Right lung (tissue), 5 donors: Measurements from ENCODE around the gene MRPL39. TPM values are rescaled to one million over a fixed set of nuclear protein-coding genes. Genes with fewer than 3 reads are reported as not detected.

Experiments
- DNase-seq, 2 donors: peaks; one replicate each; pipeline ENCODE4 v3.0.0-alpha.2; 2013
- polyA plus RNA-seq, 5 donors: library from polyadenylated mRNA; unstranded; fragments of 120-200 nt; gene quantifications; one replicate each; pipeline versions ENCODE4 v1.2.1 to v1.2.3, GENCODE V29; 2013; ENCODE audit warnings: inconsistent platforms in 1 of 5, low replicate concordance in 1 of 5; ENCODE audit not compliant: insufficient read length in 5 of 5, insufficient read depth in 1 of 5

MRPL39 gene
- polyA plus RNA-seq, 5 donors: 30.8 to 38.7 (median 36.0) TPM

DNA sequence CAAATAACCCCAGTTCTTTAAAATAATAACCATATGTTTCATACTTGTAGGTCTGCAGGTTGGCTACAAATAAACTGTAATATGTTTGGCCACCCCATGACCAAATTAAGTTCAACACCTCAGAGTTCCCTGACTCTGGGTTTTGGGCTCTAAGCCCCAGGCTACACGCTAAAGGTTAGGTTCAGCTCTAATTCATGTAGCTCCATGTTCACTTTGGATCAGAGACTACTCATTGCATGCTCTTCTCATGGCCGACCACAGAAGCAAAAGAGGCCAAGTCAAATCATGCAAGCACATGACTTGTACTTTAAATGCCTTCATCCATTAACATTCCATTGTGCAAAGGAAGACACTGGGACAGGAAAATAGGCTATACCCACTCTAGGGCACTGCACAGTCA is 66.2 kb downstream of the MRPL39 start:
- no peak for DNase-seq

DNA sequence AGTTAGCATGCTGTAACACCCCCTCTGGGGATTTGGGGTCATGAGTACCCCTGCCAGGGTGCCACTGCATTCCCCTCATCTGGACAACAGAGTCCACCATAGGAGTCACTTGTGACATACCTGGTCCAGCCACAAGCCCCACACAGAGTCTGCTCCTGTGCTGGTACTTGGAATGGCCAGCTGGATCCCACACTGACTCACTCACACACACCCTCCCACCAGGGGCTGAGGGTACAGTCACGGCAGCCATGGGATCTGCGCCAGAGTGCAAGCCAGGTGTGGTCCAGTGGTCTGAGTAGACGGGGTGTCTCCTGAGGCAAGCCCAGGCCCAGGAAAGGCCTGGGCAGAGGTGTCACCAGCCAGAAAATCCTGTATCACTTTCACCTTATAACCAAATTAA is 67.7 kb downstream of the MRPL39 start:
- DNase-seq: no peak

DNA sequence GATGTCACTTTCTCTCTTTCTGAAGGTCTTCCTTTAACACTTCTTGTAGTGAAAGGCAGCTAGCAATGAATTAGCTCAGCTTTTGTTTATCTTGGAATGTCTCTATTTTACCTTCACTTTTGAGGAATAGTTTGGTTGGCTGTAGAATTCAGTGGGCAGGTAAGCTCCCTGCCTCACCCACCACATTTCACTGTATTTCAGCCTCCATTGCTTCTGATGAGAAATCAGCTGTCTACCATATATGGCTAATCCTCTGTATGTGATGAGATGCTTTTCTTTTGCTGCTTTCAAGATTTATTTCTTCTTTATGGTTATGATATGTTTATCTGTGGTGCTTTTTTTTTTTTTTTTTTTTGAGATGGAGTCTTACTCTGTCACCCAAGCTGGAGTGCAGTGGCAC is 70.1 kb downstream of the MRPL39 start:
- no peak for DNase-seq

DNA sequence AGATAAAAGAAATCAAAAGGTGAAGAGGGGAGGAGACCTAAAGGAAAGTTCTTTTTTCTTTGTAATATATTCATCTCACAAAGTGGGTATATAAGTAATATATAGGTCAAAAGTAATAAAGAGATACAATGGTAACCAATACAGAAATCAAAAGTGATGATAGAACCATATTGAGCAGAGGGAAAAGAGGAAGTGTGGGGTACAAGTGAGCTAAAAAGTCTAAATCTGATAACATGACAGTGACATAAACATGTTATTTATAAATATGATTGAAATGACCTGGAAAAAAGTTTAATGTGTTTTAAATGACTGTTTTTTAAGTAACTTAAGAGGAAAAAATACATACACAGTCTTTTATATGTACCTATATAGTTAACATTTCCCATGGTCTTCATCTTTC is 70.5 kb downstream of the MRPL39 start:
- DNase-seq: no peak

DNA sequence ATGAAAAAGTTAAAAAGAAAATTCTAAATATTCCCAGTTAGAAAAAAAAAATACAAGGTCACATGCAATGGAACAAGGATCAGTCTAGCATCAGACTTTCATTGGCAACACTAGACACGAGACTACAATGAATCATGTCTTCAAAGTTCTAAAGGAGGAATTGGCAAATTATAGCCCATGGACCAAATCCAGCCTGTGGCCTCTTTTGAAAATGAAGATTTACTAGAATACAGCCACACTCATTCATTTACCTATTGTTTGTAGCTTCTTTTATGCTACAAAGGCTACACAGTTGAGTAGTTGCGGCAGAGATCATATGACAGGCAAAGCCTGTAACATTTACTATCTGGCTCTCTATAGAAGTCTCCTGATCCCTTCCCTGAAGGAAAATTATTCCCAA is 71.4 kb downstream of the MRPL39 start:
- no peak for DNase-seq

Other genes starting within 250 kb of the MRPL39 start
- 10 to 100 TPM; 30.5 to 42.8 (median 38.6) TPM for gene JAM2, start 31.8 kb upstream of the MRPL39 start, polyA plus RNA-seq
- gene ATP5PF, start 127.4 kb upstream of the MRPL39 start, polyA plus RNA-seq: 100 to 1,000 TPM; 148 to 169 (median 163) TPM
- gene GABPA, start 127.5 kb upstream of the MRPL39 start, polyA plus RNA-seq: 10 to 100 TPM; 31.6 to 55.8 (median 45.4) TPM